ENCODE results near the gene TRAF3IP3.
A peak's percentile ranks its signal among the peaks of the same experiment; 100 is the strongest.

GRCh38 chr1:209761011-209761635 is 5.3 kb downstream of the TRAF3IP3 start:
- TF ChIP-seq CTCF (IDR thresholded peaks at IDR 0.05): no peak
- no peak for TF ChIP-seq EP300 (IDR thresholded peaks at IDR 0.05)
- peak; percentile 32 for TF ChIP-seq POLR2AphosphoS5 (IDR thresholded peaks at IDR 0.05)
- no peak for TF ChIP-seq POLR2A (IDR thresholded peaks at IDR 0.05)
